ENCODE measurements around the gene METTL25B.

Gene METTL25B

DNA sequence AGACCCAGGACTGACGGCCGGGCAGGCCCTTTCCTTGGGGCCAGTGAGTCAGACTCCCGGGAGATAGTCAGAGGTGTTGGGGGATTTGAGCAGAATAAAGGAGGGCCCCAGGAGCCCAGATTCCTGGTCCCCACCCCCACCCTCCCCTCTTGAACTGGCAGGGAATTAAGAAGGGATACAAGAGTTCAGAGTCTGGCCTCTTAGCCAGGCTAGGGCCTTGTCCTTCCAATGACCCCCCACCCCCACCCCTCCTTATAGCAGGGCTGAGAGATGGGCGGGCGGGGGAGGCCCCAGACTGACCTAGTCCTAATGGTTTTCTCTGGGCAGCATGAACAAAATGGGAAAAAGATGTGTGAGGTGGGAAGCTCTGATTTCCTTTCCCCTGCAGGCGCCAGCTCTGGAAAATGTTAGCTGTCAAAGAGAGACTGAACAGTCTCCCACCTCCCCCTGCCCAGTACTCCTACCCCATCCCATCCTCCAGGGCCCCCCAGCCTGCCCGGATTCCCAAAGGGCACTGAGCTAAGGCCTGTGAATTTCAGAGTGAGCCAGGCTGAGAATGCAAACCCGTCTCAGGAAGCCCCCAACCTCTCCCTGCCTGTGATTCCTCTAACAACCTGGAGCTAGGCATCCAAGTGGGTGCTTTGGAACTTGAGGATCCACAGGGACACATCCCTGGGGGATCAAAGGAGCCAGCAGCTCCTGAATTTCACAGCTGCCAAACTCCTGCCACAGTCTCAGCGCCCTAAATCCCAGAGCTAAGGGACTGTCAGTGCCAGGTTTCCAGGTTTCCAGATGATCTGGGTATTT, 17.1 kb upstream of the METTL25B start:
- Histone ChIP-seq H3K4me3 (replicated peaks; ENCODE audit: low read depth, low read length) (no peak overlapping the region), H3K36me3 (ENCODE audit: control insufficient read depth, insufficient read depth, low read length) (no peaks in the 10 kb centered on the region; the same call in 1 of the 2 replicates)
- TF ChIP-seq CTCF (IDR thresholded peaks at IDR 0.05; ENCODE audit: insufficient read depth, low read length, poor library complexity, severe bottlenecking): no peak

DNA sequence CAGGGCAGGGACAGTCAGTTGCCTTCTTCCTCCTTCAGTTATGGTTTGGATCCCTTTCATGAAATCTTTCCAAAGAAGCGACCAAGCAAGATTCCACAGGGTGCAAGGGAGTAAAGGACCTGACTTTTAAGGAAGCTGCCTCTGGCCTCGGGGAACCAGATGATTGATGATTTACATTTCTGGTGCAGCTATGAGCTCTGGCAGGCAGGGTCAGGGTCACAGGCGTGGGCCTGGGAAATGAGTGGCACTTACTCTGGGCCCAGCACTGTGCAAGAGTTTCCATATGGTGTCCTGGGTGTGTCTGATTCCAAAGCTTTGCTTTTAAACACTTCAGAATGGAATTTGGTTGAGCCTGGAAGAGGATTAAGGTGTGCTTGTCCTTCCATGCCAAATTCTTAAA, 15.6 kb upstream of the METTL25B start:
- no peak for TF ChIP-seq CTCF (IDR thresholded peaks at IDR 0.05; ENCODE audit: insufficient read depth, low read length, poor library complexity, severe bottlenecking)
- no peak for DNase-seq (ENCODE audit: extremely low read depth, insufficient read length)
- no peak overlapping the region for H3K4me3 ChIP-seq (replicated peaks; ENCODE audit: low read depth, low read length)
- no peaks in the 10 kb centered on the region; the same call in 1 of the 2 replicates for H3K36me3 ChIP-seq (ENCODE audit: control insufficient read depth, insufficient read depth, low read length)
- H3K27me3 ChIP-seq (replicated peaks; ENCODE audit: control insufficient read depth, insufficient read depth, low read length): no peaks in the 10 kb centered on the region

More for the DNA sequence above, 17.1 kb upstream of the METTL25B start:
- H3K27me3 ChIP-seq (replicated peaks; ENCODE audit: control insufficient read depth, insufficient read depth, low read length): no peaks in the 10 kb centered on the region; the same call in 1 of the 2 replicates
- DNase-seq (ENCODE audit: extremely low read depth, insufficient read length): no peak

DNA sequence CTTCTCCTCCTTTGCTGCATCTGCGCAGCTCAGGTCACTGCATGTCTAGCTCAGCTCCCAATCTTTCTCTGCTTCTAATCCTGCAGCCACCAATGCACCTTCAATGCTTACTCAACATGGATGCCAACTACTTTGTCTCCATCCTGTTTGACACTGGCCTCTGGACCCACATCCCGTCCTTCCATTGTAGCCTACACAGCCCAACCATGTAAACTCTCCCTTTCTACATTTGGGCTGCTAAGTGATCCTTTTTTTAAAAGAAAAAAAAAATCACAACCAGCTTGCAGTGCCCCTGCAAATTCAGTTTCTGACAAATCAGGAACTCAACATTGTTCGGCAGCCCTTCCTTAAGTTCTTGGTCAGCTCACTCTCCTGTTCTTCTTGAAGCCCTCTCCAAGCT, 13.4 kb upstream of the METTL25B start:
- no peak for TF ChIP-seq CTCF (IDR thresholded peaks at IDR 0.05; ENCODE audit: insufficient read depth, low read length, poor library complexity, severe bottlenecking)
- Histone ChIP-seq H3K36me3 (ENCODE audit: control insufficient read depth, insufficient read depth, low read length) (no peaks in the 10 kb centered on the region; the same call in 1 of the 2 replicates), H3K4me3 (replicated peaks; ENCODE audit: low read depth, low read length) (no peak overlapping the region), H3K27me3 (replicated peaks; ENCODE audit: control insufficient read depth, insufficient read depth, low read length) (no peaks in the 10 kb centered on the region)
- DNase-seq (ENCODE audit: extremely low read depth, insufficient read length): no peak

DNA sequence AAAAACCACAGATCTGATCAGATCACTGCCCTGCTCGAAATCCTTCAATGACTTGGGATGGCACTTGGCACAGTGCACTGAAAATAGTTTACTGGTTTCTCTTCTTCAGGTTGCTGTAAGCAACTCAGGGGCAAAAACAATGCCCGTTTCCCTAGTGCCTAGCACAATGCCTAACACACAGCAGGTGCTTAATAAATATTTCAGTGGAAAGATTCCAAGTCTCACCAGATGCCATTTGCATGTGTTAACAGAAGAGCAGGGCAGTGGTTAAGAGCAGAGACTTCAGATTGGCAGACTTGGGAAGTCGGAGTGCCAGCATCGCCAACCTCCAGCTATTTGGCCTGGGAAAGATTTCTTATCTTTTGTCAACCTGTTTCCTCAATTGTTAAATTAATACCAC, 10.9 kb upstream of the METTL25B start:
- TF ChIP-seq CTCF (IDR thresholded peaks at IDR 0.05; ENCODE audit: insufficient read depth, low read length, poor library complexity, severe bottlenecking): no peak
- no peaks in the 10 kb centered on the region for H3K27me3 ChIP-seq (replicated peaks; ENCODE audit: control insufficient read depth, insufficient read depth, low read length)
- DNase-seq (ENCODE audit: extremely low read depth, insufficient read length): no peak

GRCh38 chr1:156721131-156721530, 7.1 kb upstream of the METTL25B start:
- peaks cover 25% of the 10 kb centered on the region for H3K36me3 ChIP-seq (ENCODE audit: control insufficient read depth, insufficient read depth, low read length)
- no peak overlapping the region for H3K4me3 ChIP-seq (replicated peaks; ENCODE audit: low read depth, low read length)
- no peaks in the 10 kb centered on the region for H3K27me3 ChIP-seq (replicated peaks; ENCODE audit: control insufficient read depth, insufficient read depth, low read length)
- DNase-seq (ENCODE audit: extremely low read depth, insufficient read length): no peak
- no peak for TF ChIP-seq CTCF (IDR thresholded peaks at IDR 0.05; ENCODE audit: insufficient read depth, low read length, poor library complexity, severe bottlenecking)

More for the DNA sequence above, 10.9 kb upstream of the METTL25B start:
- Histone ChIP-seq H3K36me3 (ENCODE audit: control insufficient read depth, insufficient read depth, low read length) (peaks cover 8% of the 10 kb centered on the region), H3K4me3 (replicated peaks; ENCODE audit: low read depth, low read length) (no peak overlapping the region)

All from GM06990 (cell line).